Natural killer cell (primary cell): ENCODE results near the gene FCRLB. TPM values are rescaled to one million over a fixed set of nuclear protein-coding genes. Genes with fewer than 3 reads are reported as not detected.
"Not testable (repeated sequence)": the region's sequence is repeated elsewhere in the genome, so short reads cannot be mapped to it uniquely, and the experiment has no call there.

Source experiments
- ATAC-seq, 3 donors: fragments of 150-1000 bp in 2 of 3; fragments of 200-7000 bp in 1 of 3; cut with Tn5 transposase; 1 replicate in 1 of 3; 2 replicates in 2 of 3; pipeline ENCODE4 v1.10.0; 2021; ENCODE audit warnings: mild to moderate bottlenecking in 2 of 3, moderate library complexity in 2 of 3
- DNase-seq, 2 donors: peaks; one replicate each; pipeline versions ENCODE4 v3.0.0 to v3.0.0-alpha.2; 2013 to 2021; ENCODE audit warnings: mixed read lengths in 1 of 2
- H3K27ac ChIP-seq: one replicate; pipeline ENCODE4 v1.5.1; 2013; ENCODE audit warnings: mild to moderate bottlenecking, low read length
- H3K27me3 ChIP-seq: one replicate; pipeline ENCODE4 v1.6.1; 2013; ENCODE audit warnings: low read length; ENCODE audit not compliant: control insufficient read depth, insufficient read depth
- H3K36me3 ChIP-seq: one replicate; pipeline ENCODE4 v1.6.1; 2013; ENCODE audit warnings: low read length; ENCODE audit not compliant: control insufficient read depth, insufficient read depth
- H3K4me1 ChIP-seq: one replicate; pipeline ENCODE4 v1.6.1; 2013; ENCODE audit warnings: low read length; ENCODE audit not compliant: control insufficient read depth, insufficient read depth
- H3K4me3 ChIP-seq: one replicate; pipeline ENCODE4 v1.5.1; 2013; ENCODE audit warnings: low read length
- H3K9me3 ChIP-seq: one replicate; pipeline ENCODE4 v1.6.1; 2013; ENCODE audit warnings: low read length; ENCODE audit not compliant: control insufficient read depth, insufficient read depth
- H3K27ac Mint-ChIP-seq, 2 donors: one replicate each; pipeline ENCODE4 v1.8.0; 2022; ENCODE audit warnings: mild to moderate bottlenecking in 2 of 2, mixed read lengths in 2 of 2, moderate library complexity in 1 of 2
- H3K27me3 Mint-ChIP-seq, 2 donors: one replicate each; pipeline ENCODE4 v1.8.0; 2022; ENCODE audit warnings: low read depth in 2 of 2, mixed read lengths in 2 of 2
- H3K36me3 Mint-ChIP-seq: one replicate; pipeline ENCODE4 v1.8.0; 2022; ENCODE audit warnings: mixed read lengths
- H3K4me1 Mint-ChIP-seq, 2 donors: one replicate each; pipeline ENCODE4 v1.8.0; 2022; ENCODE audit warnings: mixed read lengths in 2 of 2
- H3K4me3 Mint-ChIP-seq: one replicate; pipeline ENCODE4 v1.8.0; 2022; ENCODE audit warnings: mild to moderate bottlenecking, moderate library complexity, mixed read lengths
- H3K9me3 Mint-ChIP-seq, 2 donors: one replicate each; pipeline ENCODE4 v1.8.0; 2022; ENCODE audit warnings: mixed read lengths in 2 of 2
- CTCF ChIP-seq: fragments of 200-600 bp; IDR thresholded peaks from one replicate; pipeline ENCODE4 v1.8.0; 2022; ENCODE audit warnings: antibody characterized with exemption
- WGBS: methylation state at CpG from one replicate; pipeline ENCODE4 v1.1.7; 2013; ENCODE audit warnings: missing lambda C conversion rate; ENCODE audit not compliant: insufficient coverage; 5-methylcytosine and 5-hydroxymethylcytosine counted together
- intact Hi-C: fragments of 100-400 bp; cut with micrococcal nuclease; formaldehyde crosslinking; loops from one replicate; pipeline ENCODE4 v1.14.2; 2022
- total RNA-seq, 4 donors: library from RNA; stranded (reverse); fragments of 120-200 nt in 1 of 4; gene quantifications; one replicate each; pipeline versions ENCODE4 v1.2.3 to v1.2.4, GENCODE V29; 2013 to 2022

Gene FCRLB
- total RNA-seq: 1 to 10 TPM; 3.6 to 6.2 (median 5.2) TPM
- total RNA-seq (2013): 6.3 TPM

- Mint-ChIP-seq H3K4me3 (no peak within 1 kb of the TSS), H3K27ac (no peak within 1 kb of the TSS), H3K36me3 (no peaks in the 10 kb centered on the region), H3K27me3 (peaks cover 0 to 3% of the 10 kb centered on the region in 2 donors), H3K4me1 (peaks cover 33 to 57% of the 10 kb centered on the region in 2 donors), H3K9me3 (no peaks in the 10 kb centered on the region)
- Histone ChIP-seq H3K4me1 (peaks cover 22% of the 10 kb centered on the region), H3K27me3 (no peaks in the 10 kb centered on the region), H3K27ac (no peak within 1 kb of the TSS), H3K4me3 (no peak within 1 kb of the TSS), H3K36me3 (no peaks in the 10 kb centered on the region), H3K9me3 (no peaks in the 10 kb centered on the region)
- ATAC-seq (no peak), DNase-seq (no peak)
- intact Hi-C loops: loop anchor here (10.0 kb wide), 1 partner anchor 176 kb away; the partner anchor contains the start of gene FCGR3A
- no peak for TF ChIP-seq CTCF
- 72% methylated on average over 3 of the region's 4 CpGs for WGBS
These were observed at the start of gene FCRLB for GRCh38 chr1:161720956-161721737. Gene FCRLB (plus strand): TSS chr1:161721544. CDS start chr1:161722673, 1,129 bp downstream.

GRCh38 chr1:161673437-161673836, 47.9 kb upstream of the FCRLB start:
- H3K4me1 Mint-ChIP-seq, intact Hi-C loops, H3K9me3 ChIP-seq, H3K36me3 ChIP-seq, H3K27ac Mint-ChIP-seq, H3K4me1 ChIP-seq, H3K27me3 ChIP-seq, H3K4me3 Mint-ChIP-seq, H3K27me3 Mint-ChIP-seq, H3K36me3 Mint-ChIP-seq, DNase-seq, ATAC-seq, H3K9me3 Mint-ChIP-seq, H3K4me3 ChIP-seq, H3K27ac ChIP-seq: not testable (repeated sequence)
- 94% methylated on average over 6 of the region's 7 CpGs for WGBS

GRCh38 chr1:161674447-161674846, 46.9 kb upstream of the FCRLB start:
- H3K9me3 ChIP-seq, ATAC-seq, H3K27ac Mint-ChIP-seq, DNase-seq, H3K27me3 Mint-ChIP-seq, H3K36me3 Mint-ChIP-seq, H3K27ac ChIP-seq, H3K4me1 ChIP-seq, H3K4me3 Mint-ChIP-seq, H3K4me1 Mint-ChIP-seq, H3K9me3 Mint-ChIP-seq, H3K27me3 ChIP-seq, H3K36me3 ChIP-seq, intact Hi-C loops, H3K4me3 ChIP-seq: not testable (repeated sequence)
- no CpG with 5 or more reads among the region's 3 CpGs for WGBS

- H3K9me3 Mint-ChIP-seq, H3K27me3 Mint-ChIP-seq, DNase-seq, H3K4me3 ChIP-seq, H3K27me3 ChIP-seq, H3K9me3 ChIP-seq, H3K36me3 Mint-ChIP-seq, intact Hi-C loops, H3K4me3 Mint-ChIP-seq, ATAC-seq, H3K4me1 ChIP-seq, H3K36me3 ChIP-seq, H3K27ac ChIP-seq, H3K4me1 Mint-ChIP-seq, H3K27ac Mint-ChIP-seq: not testable (repeated sequence)
- WGBS: 96% methylated on average over 3 of the region's 3 CpGs
These were observed 46.4 kb upstream of the FCRLB start for GRCh38 chr1:161674908-161675307.

GRCh38 chr1:161676441-161676840, 44.9 kb upstream of the FCRLB start:
- Mint-ChIP-seq H3K4me3 (no peak overlapping the region), H3K27ac (no peak overlapping the region), H3K36me3 (no peaks in the 10 kb centered on the region), H3K4me1 (no peaks in the 10 kb centered on the region), H3K27me3 (no peaks in the 10 kb centered on the region), H3K9me3 (no peaks in the 10 kb centered on the region)
- no peak for TF ChIP-seq CTCF
- no peak overlapping the region for H3K4me3 ChIP-seq
- no peaks in the 10 kb centered on the region for H3K36me3 ChIP-seq
- H3K27me3 ChIP-seq: no peaks in the 10 kb centered on the region
- H3K9me3 ChIP-seq: no peaks in the 10 kb centered on the region
- intact Hi-C loops: no loop called here
- ATAC-seq (no peak), DNase-seq (no peak)
- no peaks in the 10 kb centered on the region for H3K4me1 ChIP-seq
- no peak overlapping the region for H3K27ac ChIP-seq
- 100% methylated on average over 2 of the region's 2 CpGs for WGBS
